Prostate gland (tissue), 2 donors: ENCODE measurements around the gene ZC3HAV1. TPM values are rescaled to one million over a fixed set of nuclear protein-coding genes. Genes with fewer than 3 reads are reported as not detected.
A peak's percentile ranks its signal among the peaks of the same experiment; 100 is the strongest.

Experiments
- DNase-seq: peaks from one replicate; pipeline ENCODE4 v3.0.0-alpha.2; 2019; ENCODE audit warnings: low spot score
- H3K27ac ChIP-seq, 2 donors: fragments of 200-600 bp; sonication (generic); 2 replicates each; pipeline ENCODE4 v1.5.1; 2017 to 2019
- H3K27me3 ChIP-seq: fragments of 200-600 bp; sonication (generic); replicated peaks from 2 replicates; pipeline ENCODE4 v1.5.1; 2019; ENCODE audit not compliant: insufficient read depth
- H3K36me3 ChIP-seq, 2 donors: fragments of 200-600 bp; sonication (generic); 1 replicate in 1 of 2; 2 replicates in 1 of 2; pipeline versions ENCODE4 v1.5.1 to v1.8.1; 2017 to 2019
- H3K4me1 ChIP-seq: fragments of 200-600 bp; sonication (generic); replicated peaks from 2 replicates; pipeline ENCODE4 v1.5.1; 2019
- H3K4me3 ChIP-seq, 2 donors: fragments of 200-600 bp; sonication (generic); 2 replicates each; pipeline ENCODE4 v1.5.1; 2017 to 2019
- H3K9me3 ChIP-seq: fragments of 200-600 bp; sonication (generic); 2 replicates; pipeline ENCODE4 v1.5.1; 2017
- POLR2A ChIP-seq: fragments of 450-650 bp; IDR thresholded peaks from one replicate; pipeline ENCODE4 v1.6.1; 2016; ENCODE audit warnings: antibody characterized with exemption, mild to moderate bottlenecking
- POLR2AphosphoS5 ChIP-seq: sonication (generic); formaldehyde crosslinking; IDR thresholded peaks from one replicate; pipeline ENCODE4 v1.6.1; 2017; ENCODE audit warnings: antibody characterized with exemption
- WGBS: methylation state at CpG from one replicate; pipeline ENCODE4 v1.1.5; 2018; 5-methylcytosine and 5-hydroxymethylcytosine counted together
- intact Hi-C: fragments of 100-400 bp; cut with DNase I; formaldehyde crosslinking; loops from one replicate; pipeline ENCODE4 v1.14.2; 2022
- total RNA-seq, 2 donors: library from RNA; depleted of rRNA; stranded (reverse); fragments of >200 nt; gene quantifications; one replicate each; pipeline ENCODE4 v1.1.0, GENCODE V29; 2016
- TF ChIP-seq, protein P1 (sequence below), 4 experiments: fragments of 200-600 bp in 2 of 4; fragments of 450-650 bp in 2 of 4; sonication (generic) in 2 of 4; IDR thresholded peaks; 1 replicate in 3 of 4; 2 replicates in 1 of 4; pipeline ENCODE4 v1.5.1; 2016 to 2019; ENCODE audit warnings: antibody characterized with exemption in 4 of 4, mild to moderate bottlenecking in 2 of 4, moderate library complexity in 2 of 4

Gene ZC3HAV1
- total RNA-seq, 2 donors from 2014 or later: 41.2 to 47.9 TPM

DNA sequence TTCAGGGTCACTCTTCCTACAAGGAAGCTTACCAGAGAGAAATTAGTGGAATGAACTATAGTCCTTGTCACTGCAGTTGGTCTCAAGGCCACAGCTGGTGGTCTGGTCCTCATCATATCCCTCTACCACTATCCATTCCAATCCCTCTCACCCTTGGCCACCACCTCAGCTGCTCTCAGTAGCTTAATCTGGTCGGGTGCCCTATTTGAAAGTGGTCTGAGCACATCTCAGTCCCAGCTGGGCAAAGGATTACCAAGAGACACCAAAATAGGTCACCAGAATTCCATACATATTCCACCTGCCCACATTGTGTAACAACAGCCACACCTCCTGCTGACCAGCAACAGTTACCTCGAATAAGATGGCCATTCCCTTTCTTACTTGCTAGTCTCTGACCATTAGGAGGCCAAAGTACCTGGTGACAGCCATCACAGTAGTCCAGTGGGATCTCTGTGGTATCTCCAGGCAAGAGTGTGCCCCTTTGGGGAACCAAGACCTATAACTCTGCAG is 3.3 kb upstream of the ZC3HAV1 start:
- TF ChIP-seq POLR2AphosphoS5: no peak
- TF ChIP-seq POLR2A: no peak
- TF ChIP-seq, protein P1, sequence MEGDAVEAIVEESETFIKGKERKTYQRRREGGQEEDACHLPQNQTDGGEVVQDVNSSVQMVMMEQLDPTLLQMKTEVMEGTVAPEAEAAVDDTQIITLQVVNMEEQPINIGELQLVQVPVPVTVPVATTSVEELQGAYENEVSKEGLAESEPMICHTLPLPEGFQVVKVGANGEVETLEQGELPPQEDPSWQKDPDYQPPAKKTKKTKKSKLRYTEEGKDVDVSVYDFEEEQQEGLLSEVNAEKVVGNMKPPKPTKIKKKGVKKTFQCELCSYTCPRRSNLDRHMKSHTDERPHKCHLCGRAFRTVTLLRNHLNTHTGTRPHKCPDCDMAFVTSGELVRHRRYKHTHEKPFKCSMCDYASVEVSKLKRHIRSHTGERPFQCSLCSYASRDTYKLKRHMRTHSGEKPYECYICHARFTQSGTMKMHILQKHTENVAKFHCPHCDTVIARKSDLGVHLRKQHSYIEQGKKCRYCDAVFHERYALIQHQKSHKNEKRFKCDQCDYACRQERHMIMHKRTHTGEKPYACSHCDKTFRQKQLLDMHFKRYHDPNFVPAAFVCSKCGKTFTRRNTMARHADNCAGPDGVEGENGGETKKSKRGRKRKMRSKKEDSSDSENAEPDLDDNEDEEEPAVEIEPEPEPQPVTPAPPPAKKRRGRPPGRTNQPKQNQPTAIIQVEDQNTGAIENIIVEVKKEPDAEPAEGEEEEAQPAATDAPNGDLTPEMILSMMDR (IDR thresholded peaks at IDR 0.05): no peak
- Histone ChIP-seq H3K4me3 (no peak overlapping the region), H3K9me3 (no peaks in the 10 kb centered on the region), H3K27me3 (no peaks in the 10 kb centered on the region), H3K36me3 (no peaks in the 10 kb centered on the region), H3K27ac (peak overlapping the region in 1 of 2 donors; percentile 97), H3K4me1 (peaks cover 3% of the 10 kb centered on the region)
- 83% methylated on average over 2 of the region's 2 CpGs for WGBS
- intact Hi-C loops: no loop called here
- DNase-seq: no peak

DNA sequence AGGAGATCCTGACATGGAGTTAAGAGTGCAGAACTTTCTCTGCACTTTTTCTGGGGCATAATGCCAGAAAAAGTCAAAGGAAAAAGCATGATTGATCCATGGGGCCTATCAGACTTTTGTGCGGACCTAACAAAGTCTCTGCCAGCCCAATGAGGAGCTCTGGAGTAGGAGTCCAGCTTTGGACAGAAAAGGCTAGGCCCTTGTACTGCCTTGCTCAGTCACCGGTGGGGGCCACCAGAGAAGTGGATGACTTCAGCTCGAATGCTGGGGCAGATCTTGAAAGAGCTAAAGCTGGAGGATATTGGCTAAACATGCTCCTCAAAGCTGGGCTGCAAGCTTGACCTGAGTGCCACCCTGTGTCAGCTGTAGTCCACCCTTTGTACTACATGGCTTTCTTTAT is 2.8 kb upstream of the ZC3HAV1 start:
- DNase-seq: no peak
- no peak for TF ChIP-seq POLR2AphosphoS5
- no peak for TF ChIP-seq POLR2A
- TF ChIP-seq, protein P1 (IDR thresholded peaks at IDR 0.05): no peak
- no peaks in the 10 kb centered on the region for H3K27me3 ChIP-seq
- intact Hi-C loops: no loop called here
- H3K4me3 ChIP-seq: no peak overlapping the region
- H3K36me3 ChIP-seq: no peaks in the 10 kb centered on the region
- H3K4me1 ChIP-seq: peaks cover 3% of the 10 kb centered on the region
- peak overlapping the region; percentile 97 to 98 for H3K27ac ChIP-seq
- WGBS: 92% methylated on average over 3 of the region's 3 CpGs
- no peaks in the 10 kb centered on the region for H3K9me3 ChIP-seq

GRCh38 chr7:139111811-139112301 is 2.3 kb upstream of the ZC3HAV1 start:
- no peak for TF ChIP-seq POLR2A
- TF ChIP-seq, protein P1 (IDR thresholded peaks at IDR 0.05): no peak
- TF ChIP-seq POLR2AphosphoS5: no peak
- no peak for DNase-seq
- H3K27ac ChIP-seq: peak overlapping the region; percentile 97 to 98

DNA sequence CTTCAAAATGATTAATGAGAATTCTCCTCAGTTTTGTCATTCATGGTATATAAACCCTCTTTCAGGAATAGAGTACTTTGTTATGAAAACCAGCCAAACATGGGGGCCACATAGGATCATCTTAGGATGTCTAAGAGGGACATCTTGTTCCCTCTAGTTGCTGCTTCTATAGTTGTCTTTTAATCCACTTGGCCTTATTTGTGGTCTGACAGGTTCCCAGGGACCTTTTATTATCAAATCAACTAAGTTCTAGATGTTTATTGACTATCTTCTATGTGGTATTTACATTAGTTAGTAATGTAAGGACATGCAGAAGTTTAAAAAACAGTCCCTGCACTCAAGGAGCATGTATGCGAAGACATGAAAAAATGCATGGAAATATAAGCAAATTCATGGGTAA is 1.6 kb upstream of the ZC3HAV1 start:
- H3K36me3 ChIP-seq: no peaks in the 10 kb centered on the region
- TF ChIP-seq, protein P1 (IDR thresholded peaks at IDR 0.05): no peak
- TF ChIP-seq POLR2AphosphoS5 (peak; percentile 79), POLR2A (no peak)
- WGBS: 89% methylated on average over 1 of the region's 1 CpG
- H3K4me1 ChIP-seq: peaks cover 3% of the 10 kb centered on the region
- H3K9me3 ChIP-seq: no peaks in the 10 kb centered on the region
- H3K4me3 ChIP-seq: no peak overlapping the region
- intact Hi-C loops: no loop called here
- peak; percentile 66 for DNase-seq
- H3K27ac ChIP-seq: peak overlapping the region; percentile 97 to 98
- H3K27me3 ChIP-seq: no peaks in the 10 kb centered on the region

More at GRCh38 chr7:139111811-139112301, 2.3 kb upstream of the ZC3HAV1 start:
- no peaks in the 10 kb centered on the region for H3K27me3 ChIP-seq
- H3K4me1 ChIP-seq: peaks cover 3% of the 10 kb centered on the region
- no peaks in the 10 kb centered on the region for H3K36me3 ChIP-seq
- intact Hi-C loops: no loop called here
- no peak overlapping the region for H3K4me3 ChIP-seq
- 97% methylated on average over 4 of the region's 4 CpGs for WGBS
- H3K9me3 ChIP-seq: no peaks in the 10 kb centered on the region

DNA sequence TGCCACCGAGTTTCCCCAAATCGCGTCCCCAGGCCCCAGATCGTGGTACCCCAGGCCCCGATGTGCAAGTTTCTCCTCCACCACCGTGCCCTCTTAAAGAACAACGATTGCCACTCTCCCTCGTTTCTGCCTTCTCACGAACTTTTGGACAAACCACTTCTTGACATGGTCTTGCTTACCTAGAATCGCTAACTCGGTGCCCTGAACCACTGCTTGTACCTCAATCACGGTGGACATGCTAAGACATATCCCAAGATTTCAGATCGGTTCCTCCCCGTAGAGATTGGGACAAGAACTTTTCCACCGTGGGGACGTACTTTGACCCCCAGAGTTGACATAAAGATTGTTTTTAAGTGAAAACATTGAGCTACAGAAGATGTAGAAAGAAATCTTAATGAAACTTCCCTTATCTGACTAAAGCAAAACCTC is 477 bp upstream of the ZC3HAV1 start:
- Histone ChIP-seq H3K36me3 (no peaks in the 10 kb centered on the region), H3K27ac (peak overlapping the region; percentile 97 to 98), H3K9me3 (no peaks in the 10 kb centered on the region), H3K27me3 (no peaks in the 10 kb centered on the region), H3K4me1 (peaks cover 3% of the 10 kb centered on the region), H3K4me3 (peak overlapping the region; percentile 63 to 93)
- intact Hi-C loops: no loop called here
- WGBS: 9% methylated on average over 16 of the region's 16 CpGs
- no peak for DNase-seq
- TF ChIP-seq POLR2A: no peak
- TF ChIP-seq POLR2AphosphoS5: no peak
- TF ChIP-seq, protein P1 (IDR thresholded peaks at IDR 0.05): no peak
